Stimulated activated CD4-positive, alpha-beta T cell treated with anti-CD3 and anti-CD28 coated beads, TNF-alpha, amount 100 ng/mL, for 4 hours (primary cell): ENCODE measurements around the gene VAV1.
"Not testable (repeated sequence)": the region's sequence is repeated elsewhere in the genome, so short reads cannot be mapped to it uniquely, and the experiment has no call there.

Experiments
- DNase-seq, 3 experiments: peaks; one replicate each; pipeline ENCODE4 v3.0.0-alpha.2; 2020; ENCODE audit warnings: low read depth in 3 of 3

VAV1 gene

DNA sequence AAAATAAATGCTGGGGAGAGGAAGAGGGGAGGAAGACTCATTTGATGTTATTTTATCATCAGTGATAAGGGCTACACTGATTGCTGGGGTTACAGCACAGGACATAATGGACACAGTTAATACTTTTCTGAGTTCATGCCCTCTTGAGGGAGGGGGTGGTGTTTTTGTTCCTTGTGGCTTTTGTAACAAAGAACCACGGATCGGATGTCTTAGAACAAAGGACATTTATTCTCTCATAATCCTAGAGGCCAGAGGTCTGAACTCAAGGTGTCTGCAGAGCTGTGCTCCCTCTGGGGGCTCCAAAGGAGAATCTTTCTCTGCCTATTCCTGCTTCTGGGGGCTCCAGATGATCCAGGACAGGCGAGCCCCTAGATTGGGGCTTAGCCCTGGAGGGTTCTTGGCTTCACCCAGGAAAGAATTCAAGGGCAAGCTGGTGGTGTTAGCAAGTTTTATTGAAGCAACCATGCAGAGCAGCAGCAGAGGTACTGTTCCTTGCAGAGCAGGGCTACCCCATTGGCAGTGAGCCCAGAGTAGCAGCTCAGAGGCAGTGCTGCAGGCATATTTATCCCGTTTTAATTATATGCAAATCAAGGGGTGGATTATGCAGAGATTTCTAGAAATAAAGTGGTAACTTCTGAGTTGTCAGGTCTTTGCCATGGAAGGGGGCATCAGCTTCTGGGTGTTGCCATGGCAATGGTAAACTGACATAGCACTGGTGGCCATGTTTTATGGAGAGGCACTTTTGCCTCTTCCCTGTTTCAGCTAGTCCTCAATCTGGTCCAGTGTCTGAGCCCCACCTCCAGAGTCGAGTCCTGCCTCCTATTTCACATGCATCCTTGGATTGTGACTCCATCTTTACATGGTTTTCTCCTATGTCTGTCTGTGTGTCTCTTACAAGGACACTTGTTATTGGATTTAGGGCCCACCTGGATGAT, 18.0 kb downstream of the VAV1 start:
- DNase-seq, result no peak

DNA sequence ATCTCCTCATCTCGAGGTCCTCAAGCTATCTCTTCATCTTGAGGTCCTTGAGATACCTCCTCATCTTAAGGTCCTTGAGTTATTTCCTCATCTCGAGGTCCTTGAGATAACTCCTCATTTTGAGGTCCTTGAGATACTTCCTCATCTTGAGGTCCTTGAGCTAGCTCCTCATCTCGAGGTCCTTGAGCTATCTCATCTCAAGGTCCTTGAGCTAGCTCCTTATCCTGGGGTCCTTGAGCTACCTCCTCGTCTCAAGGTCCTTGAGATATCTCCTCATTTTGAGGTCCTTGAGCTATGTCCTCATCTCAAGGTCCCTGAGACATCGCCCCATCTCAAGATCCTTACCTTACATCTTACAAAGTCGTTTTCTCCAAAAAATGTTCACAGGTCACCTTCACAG, 18.7 kb downstream of the VAV1 start:
- DNase-seq, result no peak

DNA sequence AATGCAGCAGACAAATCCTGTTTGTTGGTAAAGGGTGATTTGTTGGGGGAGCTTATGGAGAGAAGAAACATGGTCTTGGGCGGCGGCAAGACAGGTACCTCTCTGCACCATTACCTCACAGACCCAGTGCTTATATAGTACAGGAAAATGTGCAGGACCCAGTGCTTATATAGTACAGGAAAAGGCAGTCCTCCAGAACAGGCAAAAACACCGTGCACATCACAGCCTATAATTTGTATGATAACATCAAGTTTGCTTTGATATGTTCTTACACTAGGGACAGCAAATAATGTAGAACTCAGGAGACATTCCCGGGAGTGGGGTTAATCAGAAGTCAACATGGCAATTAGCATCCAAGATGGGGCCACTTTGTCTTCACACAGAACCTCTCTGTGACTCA, 20.9 kb downstream of the VAV1 start:
- DNase-seq, result no peak

DNA sequence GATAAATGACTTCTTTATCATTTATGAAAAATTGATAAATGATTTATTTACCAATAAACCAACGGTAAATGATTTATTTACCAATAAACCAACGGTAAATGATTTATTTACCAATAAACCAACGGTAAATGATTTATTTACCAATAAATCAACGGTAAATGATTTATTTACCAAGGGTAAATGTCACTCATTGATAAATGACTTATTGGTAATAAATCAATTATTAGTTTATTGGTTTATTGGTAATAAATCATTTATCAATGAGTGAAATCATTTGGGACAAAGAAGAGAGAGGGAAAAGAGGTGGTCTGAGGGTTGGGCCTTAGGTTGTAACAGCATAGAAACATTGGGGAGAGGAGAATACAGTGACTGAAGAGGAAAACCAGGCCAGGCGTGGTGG, 21.5 kb downstream of the VAV1 start:
- DNase-seq, result no peak

DNA sequence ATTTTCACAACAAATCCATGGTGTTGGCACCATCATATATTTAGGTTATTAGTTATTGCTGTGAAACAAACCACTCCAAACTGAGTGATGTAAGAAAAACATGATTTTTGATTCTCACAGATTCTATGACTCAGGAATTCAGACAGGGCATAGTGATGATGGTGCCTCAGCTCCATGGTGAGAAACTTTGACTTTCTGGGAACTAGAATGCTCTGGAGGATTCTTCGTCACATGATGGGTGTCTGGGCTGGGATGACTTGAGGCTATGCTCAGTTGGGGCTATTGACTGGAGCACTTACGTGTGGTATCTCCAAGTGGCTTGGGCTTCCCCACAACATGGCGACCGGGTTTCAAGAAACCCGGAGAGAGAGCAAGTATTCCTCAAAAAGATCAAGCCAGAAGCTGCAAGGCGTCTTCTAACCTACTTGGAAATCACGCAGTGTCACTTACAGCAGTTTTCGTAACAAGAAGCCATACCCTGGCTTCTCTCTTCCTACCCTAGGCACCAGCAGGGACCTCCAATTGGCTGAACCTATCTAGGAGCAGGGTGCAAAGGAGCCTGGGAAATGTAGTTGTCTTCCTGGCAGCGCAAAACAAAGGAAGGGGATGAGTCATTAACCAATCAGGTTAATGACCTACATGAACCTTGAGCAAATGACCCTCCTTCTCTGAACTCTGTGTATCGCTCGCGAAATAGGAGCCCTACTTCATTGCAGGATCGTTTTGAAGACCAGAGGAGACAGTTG, 22.4 kb downstream of the VAV1 start:
- no peak for DNase-seq

DNA sequence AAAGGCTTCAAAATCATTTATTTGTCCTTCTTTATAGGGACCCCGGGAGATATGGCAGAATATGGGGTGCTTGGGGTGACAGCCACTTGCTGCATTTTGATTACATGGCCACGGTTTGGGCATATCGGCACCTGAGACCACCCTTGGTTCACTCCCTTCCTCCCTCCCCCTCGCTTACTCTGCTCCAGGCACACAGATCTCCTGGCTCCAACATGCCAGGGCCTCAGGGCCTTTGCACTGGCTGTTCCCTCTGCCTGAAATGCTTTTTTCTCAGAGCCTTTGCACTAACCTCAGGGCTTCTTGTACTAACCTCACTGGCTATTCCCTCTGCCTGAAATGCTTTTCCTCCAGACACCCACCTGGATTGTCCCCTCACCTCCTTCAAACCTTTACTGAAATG, 23.8 kb downstream of the VAV1 start:
- DNase-seq, result no peak

DNA sequence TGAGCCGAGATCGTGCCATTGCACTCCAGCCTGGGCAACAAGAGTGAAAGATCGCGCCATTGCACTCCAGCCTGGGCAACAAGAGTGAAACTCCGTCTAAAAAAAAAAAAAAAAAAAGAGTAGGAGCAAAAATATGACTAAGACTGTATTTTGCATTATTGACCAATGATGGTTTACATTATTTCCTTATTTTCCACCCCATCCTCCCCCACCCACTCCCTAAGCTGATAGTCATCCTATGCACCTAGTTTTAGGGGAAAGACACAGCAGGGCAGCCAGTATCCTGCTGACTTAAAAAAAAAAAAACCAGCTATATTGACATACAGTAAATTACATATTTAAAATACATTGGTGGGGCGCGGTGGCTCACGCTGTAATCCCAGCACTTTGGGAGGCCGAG, 25.1 kb downstream of the VAV1 start:
- no peak for DNase-seq

DNA sequence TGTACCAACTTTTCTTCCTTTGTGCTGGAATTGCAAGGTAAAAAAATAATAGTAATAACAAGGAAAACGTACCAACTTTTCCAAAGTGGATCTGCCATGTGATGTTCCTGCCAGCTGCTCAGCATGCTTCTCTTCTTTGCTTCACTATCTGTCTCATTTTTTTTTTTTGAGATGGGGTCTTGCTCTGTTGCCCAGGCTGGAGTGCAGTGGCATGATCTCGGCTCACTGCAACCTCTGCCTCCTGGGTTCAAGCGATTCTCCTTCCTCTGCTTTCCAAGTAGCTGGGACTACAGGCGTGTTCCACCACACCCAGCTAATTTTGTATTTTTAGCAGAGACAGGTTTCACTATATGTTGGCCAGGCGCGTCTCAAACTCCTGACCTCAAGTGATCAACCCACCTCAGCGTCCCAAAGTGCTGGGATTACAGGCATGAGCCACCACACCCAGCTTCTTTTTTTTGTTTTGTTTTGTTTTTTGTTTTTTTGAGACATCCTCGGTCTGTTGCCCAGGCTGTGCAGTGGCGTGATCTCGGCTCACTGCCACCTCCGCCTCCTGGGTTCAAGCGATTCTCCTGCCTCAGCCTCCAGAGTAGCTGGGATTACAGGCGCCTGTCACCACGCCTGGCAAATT, 27.8 kb downstream of the VAV1 start:
- DNase-seq, result not testable (repeated sequence)

DNA sequence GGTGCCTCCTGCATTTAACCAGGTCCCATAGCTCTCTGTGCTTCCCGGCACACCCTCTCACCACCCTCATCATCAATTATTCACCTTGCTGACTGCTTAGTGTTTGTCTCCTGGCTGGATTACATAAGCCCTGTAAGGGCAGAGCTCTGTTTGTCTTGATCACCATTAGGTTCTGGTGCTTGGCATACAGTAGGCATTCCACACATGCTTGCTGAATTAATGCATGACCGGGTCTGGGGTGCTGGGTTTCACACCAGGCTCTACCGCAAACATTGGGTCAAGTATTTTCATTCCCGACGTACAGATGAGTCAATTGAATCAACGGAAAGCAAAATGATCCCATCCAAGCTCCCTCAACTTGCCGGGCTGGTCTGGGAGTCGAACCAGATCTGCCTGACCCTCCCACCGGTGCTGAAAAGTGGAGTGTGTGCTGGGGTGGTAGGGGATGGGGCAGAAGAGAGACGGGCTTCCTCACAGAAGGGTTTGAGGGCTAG, 28.5 kb downstream of the VAV1 start:
- DNase-seq, result no peak

DNA sequence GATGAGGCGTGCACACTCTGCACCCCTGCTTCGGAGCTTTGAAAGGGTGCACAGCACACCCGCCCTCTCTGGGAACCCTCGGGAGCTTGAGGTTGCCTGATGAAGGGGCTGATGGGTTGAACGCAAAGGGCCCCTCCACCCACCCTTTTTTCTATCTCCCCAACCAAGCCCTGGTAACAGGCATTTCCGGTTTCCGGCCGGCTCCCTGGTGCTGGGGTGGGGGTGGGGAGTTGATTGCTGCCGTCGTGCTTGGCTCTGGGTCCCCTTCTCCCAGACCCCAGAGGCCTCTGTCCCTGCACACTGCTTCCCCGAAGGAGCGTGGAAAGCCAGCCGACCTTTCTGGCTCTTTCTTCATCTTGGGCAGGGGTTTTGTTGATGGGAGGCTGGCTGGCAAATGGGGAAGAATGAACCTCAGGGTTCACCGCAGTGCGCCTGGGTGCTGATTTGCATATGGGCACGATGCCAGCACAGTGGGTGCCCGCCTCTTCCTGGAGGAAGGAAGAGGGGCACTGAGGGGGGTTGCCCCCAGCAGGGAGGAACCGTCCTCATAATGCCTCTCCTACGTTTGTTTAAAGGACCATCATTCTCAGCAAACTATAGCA, 29.1 kb downstream of the VAV1 start:
- peak; percentile 65 to 75 (median 71) for DNase-seq

DNA sequence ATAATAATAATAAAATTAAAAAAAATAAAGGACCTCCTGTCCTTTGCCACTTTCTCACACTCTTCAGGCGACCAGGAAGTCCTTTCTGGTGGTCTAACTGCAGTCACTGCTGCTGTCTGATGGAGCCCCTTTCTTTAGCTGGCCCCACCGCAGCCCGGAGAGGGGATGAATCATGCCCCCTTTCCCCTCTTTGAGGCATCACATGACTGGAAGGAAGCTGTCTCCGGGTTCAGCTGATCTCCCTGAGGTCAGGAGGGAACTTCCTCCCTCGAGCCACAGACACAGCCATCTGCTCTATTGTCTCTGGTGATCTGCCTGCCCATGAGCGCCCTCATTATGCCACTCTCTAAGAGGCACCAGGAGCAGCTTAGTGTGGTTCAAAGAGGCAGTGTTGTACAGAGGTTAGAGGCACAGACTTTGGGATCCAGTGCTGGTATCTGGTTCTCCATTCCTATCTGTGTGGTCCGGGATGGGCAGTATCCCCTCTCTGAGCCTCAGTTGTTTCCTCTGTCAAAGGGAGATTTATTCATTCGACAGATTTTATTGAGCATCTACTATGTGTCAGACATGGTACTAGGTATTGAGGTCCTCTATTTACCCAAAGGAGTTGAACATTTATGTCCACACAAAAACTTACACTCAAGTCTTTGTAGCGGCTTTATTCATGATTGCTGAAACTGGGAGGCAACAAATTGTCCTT, 30.0 kb downstream of the VAV1 start:
- peak; percentile 41 to 54 (median 50) for DNase-seq

DNA sequence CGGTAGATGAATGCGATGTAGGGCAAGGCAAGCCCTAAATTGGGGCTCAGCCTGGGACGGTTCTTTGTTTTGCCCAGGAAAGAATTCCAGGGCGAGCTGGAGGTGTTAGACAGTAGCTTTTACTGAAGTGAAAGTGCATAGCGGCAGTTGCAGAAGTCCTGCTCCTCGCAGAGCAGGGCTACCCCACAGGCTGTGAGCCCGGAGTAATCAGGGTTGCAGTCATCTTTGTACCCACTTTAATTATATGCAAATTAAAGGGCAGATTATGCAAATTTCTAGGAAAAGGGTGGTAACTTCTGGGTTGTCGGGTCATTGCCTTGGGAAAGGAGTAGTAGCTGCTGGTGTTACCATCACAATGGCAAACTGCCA, 30.5 kb downstream of the VAV1 start:
- no peak for DNase-seq

DNA sequence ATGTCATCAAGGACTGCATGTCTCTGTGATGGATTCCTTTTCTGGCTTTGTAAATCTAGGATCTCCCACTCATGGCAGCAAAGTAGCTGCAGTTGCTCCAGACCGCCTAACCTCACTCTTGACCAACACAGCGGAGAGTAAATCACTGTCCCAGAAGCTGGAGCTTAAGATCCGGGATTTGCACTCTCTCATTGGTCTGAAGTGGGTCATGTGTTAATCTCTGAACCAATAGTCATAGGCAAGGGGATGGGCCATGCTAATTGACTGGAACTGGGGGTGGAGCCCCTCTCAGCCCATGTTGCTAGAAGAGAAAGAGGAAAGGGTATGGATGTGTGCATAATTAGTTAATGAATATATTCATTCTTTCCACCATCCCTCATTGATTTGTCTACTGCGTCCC, 34.0 kb downstream of the VAV1 start:
- DNase-seq, result no peak

DNA sequence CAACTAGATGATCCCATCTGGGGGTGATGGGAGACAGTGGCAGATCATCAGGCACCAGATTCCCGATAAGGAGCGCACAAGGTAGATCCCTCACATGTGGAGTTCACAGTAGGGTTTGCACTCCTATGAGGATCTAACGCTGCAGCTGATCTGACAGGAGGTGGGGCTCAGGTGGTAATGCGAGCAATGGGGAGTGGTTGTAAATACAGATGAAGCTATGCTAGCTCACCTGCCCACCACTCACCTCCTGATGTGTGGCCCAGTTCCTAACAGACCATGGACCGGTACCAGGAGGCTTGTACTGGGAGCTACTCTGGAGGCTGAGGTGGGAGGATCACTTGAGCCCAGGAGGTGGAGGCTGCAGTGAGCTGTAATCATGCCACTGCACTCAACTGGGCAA, 34.8 kb downstream of the VAV1 start:
- no peak for DNase-seq

DNA sequence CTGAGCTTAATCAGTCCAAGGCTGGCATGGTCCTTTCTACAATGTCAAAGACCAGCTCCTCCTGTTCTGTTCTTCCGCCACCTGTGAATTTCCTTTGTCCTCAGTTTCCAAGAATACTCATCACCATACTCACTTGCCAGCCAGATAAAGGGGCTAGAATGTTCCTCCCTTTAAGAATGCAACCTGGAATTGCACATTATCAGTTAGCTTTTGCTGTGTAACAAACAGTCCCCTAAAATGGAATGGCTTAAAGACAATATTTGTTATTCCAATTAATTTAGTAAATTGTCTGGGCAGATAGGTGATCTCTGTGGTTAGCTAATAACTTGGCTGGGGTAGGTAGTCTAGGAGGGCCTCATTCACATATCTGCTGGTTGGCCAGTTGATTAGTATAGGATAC, 36.0 kb downstream of the VAV1 start:
- no peak for DNase-seq

DNA sequence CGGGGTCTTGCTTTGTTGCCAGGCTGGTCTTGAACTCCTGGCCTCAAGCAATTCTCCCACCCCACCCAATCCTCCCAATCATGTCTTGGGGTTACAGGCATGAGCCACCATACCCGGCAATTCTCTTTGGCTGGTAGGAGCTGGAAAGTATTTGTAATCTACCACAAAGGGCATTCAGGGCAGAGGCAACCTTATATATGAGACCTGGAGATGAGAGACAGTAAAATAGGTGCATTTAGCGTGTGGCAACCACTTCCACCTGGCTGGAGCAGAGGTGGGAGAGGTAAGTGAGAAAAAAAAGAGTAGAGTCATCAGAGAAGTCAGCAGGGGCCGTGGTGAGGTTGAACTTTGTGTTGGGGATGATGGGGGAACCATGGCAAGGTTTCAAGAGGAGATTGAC, 36.8 kb downstream of the VAV1 start:
- no peak for DNase-seq

DNA sequence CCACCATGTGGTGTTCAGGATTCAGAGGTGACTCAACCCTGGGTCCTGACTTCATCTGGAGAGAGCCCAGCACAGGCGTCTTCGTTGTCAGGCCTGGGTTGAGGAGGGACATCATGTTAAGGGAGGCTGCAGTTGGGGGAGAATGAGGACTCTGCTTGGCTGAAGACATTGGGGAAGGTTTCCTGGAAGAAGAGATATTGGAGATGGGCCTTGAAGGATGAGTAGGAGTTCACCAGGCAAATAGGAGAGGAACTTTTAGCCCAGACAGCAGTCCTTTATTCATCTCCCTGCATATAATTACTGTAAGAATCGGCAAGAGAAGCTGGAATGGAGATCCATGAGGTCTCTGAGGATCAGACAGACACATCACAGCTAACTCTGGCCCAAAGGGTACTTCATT, 38.9 kb downstream of the VAV1 start:
- no peak for DNase-seq

DNA sequence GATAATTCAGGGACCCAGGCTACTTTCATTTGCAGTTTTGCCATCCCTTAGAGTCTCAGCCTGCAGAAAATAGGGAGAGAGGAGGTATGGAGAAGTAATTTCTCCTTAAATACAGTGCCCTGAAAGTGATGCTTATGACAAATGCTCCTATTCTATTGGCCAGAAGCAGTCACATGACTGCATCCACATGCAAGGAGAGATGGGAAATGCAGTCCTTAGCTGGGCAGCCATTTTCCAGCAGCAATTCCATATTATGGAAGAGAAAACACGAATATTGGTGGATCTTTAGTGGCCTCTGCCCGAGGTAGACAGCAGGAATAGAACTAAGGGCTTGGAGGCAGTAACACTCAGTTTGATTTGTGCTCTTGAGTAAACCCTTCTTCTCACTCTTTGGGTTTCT, 39.4 kb downstream of the VAV1 start:
- DNase-seq, result no peak

DNA sequence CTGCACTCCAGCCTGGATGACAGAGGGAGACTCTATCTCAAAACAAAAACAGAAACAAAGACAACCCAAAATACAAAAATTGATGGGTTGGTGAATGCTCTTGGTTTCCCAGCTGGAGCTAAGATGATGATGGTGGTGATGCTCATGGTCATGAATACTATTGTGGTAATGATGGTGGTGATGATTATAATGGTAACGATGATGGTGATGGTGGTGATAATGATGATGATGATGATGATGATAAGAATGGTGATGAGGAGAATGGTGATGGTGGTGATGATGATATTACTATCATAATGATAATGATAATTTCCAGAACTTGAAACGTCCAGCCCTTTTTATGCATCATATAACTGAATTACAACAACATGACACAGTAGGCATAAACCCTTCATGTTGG, 40.1 kb downstream of the VAV1 start:
- no peak for DNase-seq

DNA sequence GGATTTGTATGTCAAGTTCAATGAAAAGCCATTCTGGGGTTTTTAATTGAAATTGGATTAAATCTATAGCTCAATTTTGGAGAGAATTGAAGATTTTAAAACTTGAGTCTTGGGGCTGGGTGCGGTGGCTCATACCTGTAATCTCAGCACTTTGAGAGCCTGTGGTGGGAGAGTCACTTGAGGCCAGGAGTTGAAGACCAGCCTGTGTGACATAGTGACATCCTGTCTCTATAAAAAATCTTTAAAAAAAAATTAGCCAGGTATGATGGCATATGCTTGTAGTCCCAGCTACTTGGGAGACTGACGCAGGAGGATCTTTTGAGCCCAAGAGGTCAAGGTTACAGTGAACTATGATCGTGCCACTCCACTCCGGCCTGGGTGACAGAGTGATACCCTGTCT, 41.2 kb downstream of the VAV1 start:
- DNase-seq, result no peak

DNA sequence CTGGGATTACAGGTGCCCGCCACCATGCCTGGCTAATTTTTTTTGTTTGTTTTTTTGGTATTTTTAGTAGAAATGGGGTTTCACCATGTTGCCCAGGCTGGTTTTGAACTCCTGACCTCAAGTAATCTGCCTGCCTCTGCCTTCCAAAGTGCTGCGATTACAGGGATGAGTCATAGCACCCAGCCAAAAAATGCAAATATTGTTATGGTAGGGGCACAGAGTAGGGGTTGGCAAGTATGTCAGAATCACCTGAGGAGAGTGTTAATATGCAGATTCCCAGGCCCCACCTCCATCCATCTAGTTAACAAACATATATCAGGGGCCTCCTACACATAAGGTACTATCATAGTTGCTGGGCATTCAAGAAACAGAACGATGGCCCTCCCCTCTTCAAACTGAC, 44.7 kb downstream of the VAV1 start:
- DNase-seq, result no peak

DNA sequence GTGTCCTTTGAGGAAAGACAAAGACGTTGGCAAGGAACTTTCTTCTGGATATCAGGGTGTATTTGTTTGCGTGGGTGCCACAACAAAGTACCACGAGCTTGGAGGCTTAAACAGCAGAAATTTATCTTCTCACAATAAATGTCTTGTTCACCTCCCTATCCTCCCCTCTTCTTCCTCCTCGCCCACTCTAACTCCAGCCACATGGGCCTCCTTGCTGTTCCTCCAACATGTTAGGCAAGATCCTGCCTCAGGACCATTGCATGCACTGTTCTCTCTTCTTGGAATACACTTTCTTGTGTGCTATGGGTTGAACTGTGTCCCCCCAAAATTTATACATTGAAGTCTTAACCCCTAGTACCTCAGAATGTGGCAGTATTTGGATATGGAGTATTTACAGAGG, 45.7 kb downstream of the VAV1 start:
- DNase-seq, result no peak
